ENCODE results near the gene XRN1. TPM values are rescaled to one million over a fixed set of nuclear protein-coding genes. Genes with fewer than 3 reads are reported as not detected.

XRN1 gene
- total and polyA plus RNA-seq, 2 of the 8 experiments (the other 6 are each of a cell fraction or from before 2014, with no cell fraction given): 1.9 to 17.2 TPM

GRCh38 chr3:142489572-142490323, 41.9 kb upstream of the XRN1 start:
- H2BK20ac ChIP-seq (ENCODE audit: low read length): no peak overlapping the region
- POLR2A ChIA-PET (ENCODE audit: partially characterized antibody): interaction anchor here (1.2 kb wide), 1 partner anchor 15 kb away, joined by 3 read pairs; no protein-coding TSS in a partner anchor
- H2BK120ac ChIP-seq (replicated peaks; ENCODE audit: low read depth, low read length): no peak overlapping the region
- no peak overlapping the region for H2AFZ ChIP-seq (ENCODE audit: low read length)
- no peak overlapping the region for H2BK5ac ChIP-seq (ENCODE audit: low read depth, low read length)
- no peaks in the 10 kb centered on the region for H4K20me1 ChIP-seq (replicated peaks in 1 of 2; ENCODE audit: control insufficient read depth in 1 of 2, insufficient read depth in 2 of 2, low read length in 2 of 2)
- H3K4me3 ChIP-seq (ENCODE audit: extremely low read depth in 1 of 4, insufficient read depth in 2 of 4, low read depth in 3 of 4, low read length in 4 of 4): no peak overlapping the region
- no peak for TF ChIP-seq POLR2A (IDR thresholded peaks at IDR 0.05; ENCODE audit: control extremely low read depth in 1 of 2, low read depth in 2 of 2, low read length in 2 of 2)
- no peak for TF ChIP-seq CHD1 (IDR thresholded peaks at IDR 0.05; ENCODE audit: low read depth, low read length)
- CTCF ChIA-PET (ENCODE audit: partially characterized antibody): no interaction called here
- no peaks in the 10 kb centered on the region for H3K27me3 ChIP-seq (replicated peaks in 1 of 4; ENCODE audit: control insufficient read depth in 3 of 4, extremely low read depth in 1 of 4, insufficient read depth in 3 of 4, low read length in 3 of 4)
- no peak overlapping the region for H2AK5ac ChIP-seq (ENCODE audit: low read depth, low read length)
- no peak overlapping the region for H3K23ac ChIP-seq (ENCODE audit: insufficient read length)
- no peaks in the 10 kb centered on the region for H3K79me1 ChIP-seq (ENCODE audit: low read depth, low read length)
- H3K79me2 ChIP-seq (ENCODE audit: control insufficient read depth in 1 of 2, insufficient read depth in 2 of 2, low read length in 2 of 2): no peaks in the 10 kb centered on the region
- no peak overlapping the region for H3K4ac ChIP-seq (replicated peaks; ENCODE audit: insufficient read length, low read depth, low read length)
- H3K18ac ChIP-seq (ENCODE audit: extremely low read depth, low read length): no peak overlapping the region
- no peaks in the 10 kb centered on the region for H3K23me2 ChIP-seq (ENCODE audit: low read depth, low read length)
- no peaks in the 10 kb centered on the region for H3K9me3 ChIP-seq (ENCODE audit: insufficient read depth in 2 of 2, low read depth in 1 of 2, low read length in 1 of 2)
- no peak overlapping the region for H3K27ac ChIP-seq (ENCODE audit: low read depth, low read length)
- WGBS, 2 experiments (ENCODE audit: extremely low coverage in 1 of 2, insufficient coverage in 1 of 2, insufficient read length in 1 of 2, insufficient replicate concordance in 2 of 2, low coverage in 1 of 2, low lambda C conversion rate in 2 of 2, missing lambda C conversion rate in 1 of 2): 88% methylated on average over 5 of the region's 5 CpGs; no CpG with 5 or more reads in 1 of the 2 experiments
- FAIRE-seq (no peak), DNase-seq (ENCODE audit: low read depth in 1 of 2, low spot score in 2 of 2) (no peak)
- no peak overlapping the region for H4K8ac ChIP-seq (ENCODE audit: extremely low read depth, insufficient read depth, low read length)
- peaks cover 2 to 20% (median 10%) of the 10 kb centered on the region in 4 experiments; a peak in 5 of 8 replicates for H3K36me3 ChIP-seq (ENCODE audit: control insufficient read depth in 2 of 4, insufficient read depth in 4 of 4, low read length in 3 of 4)
- H4K91ac ChIP-seq (replicated peaks; ENCODE audit: insufficient read length, low read length): no peak overlapping the region
- H2BK12ac ChIP-seq (ENCODE audit: low read depth, low read length): no peak overlapping the region
- no peak overlapping the region for H3K9ac ChIP-seq (replicated peaks in 1 of 4; ENCODE audit: extremely low read depth in 1 of 4, low read depth in 3 of 4, low read length in 3 of 4)
- no peak overlapping the region for H2BK15ac ChIP-seq (ENCODE audit: low read length)
- H3K14ac ChIP-seq (ENCODE audit: insufficient read length): no peak overlapping the region
- H3K4me2 ChIP-seq (ENCODE audit: insufficient read depth in 1 of 2, low read depth in 2 of 2, low read length in 2 of 2): no peak overlapping the region
- no peak overlapping the region for H4K5ac ChIP-seq (ENCODE audit: insufficient read length, low read depth, low read length)
- H3K4me1 ChIP-seq (replicated peaks in 1 of 4; ENCODE audit: control insufficient read depth in 3 of 4, insufficient read depth in 4 of 4, low read length in 3 of 4): no peaks in the 10 kb centered on the region
- no peak overlapping the region for H3K56ac ChIP-seq (replicated peaks; ENCODE audit: insufficient read length, low read depth, low read length)
